CD4-positive, alpha-beta memory T cell (primary cell): ENCODE results near the gene ACTRT2. TPM values are rescaled to one million over a fixed set of nuclear protein-coding genes. Genes with fewer than 3 reads are reported as not detected.

ENCODE experiments used
- CTCF ChIA-PET: fragments of 350-600 bp; sonication (Branson Sonifier 250); formaldehyde crosslinking; loops from one replicate; lab custom pipeline; 2021; ENCODE audit warnings: inconsistent platforms; ENCODE audit not compliant: partially characterized antibody; lab: Charles Lee
- POLR2A ChIA-PET: fragments of 350-600 bp; sonication (Branson Sonifier 250); formaldehyde crosslinking; loops from one replicate; lab custom pipeline; 2021; ENCODE audit not compliant: partially characterized antibody; lab: Charles Lee
- DNase-seq, 5 donors: peaks; one replicate each; pipeline versions ENCODE4 v3.0.0 to v3.0.0-alpha.2; 2020 to 2022; ENCODE audit warnings: mixed read lengths in 1 of 5
- H3K27ac ChIP-seq: one replicate; pipeline ENCODE4 v1.7.0; 2013; ENCODE audit warnings: low read depth, low read length
- H3K27me3 ChIP-seq: 2 replicates; pipeline ENCODE4 v1.7.0; 2013; ENCODE audit warnings: mild to moderate bottlenecking, low read length, moderate library complexity; ENCODE audit not compliant: insufficient read depth
- H3K36me3 ChIP-seq: 2 replicates; pipeline ENCODE4 v1.7.0; 2013; ENCODE audit warnings: mild to moderate bottlenecking, low read length, moderate library complexity; ENCODE audit not compliant: insufficient read depth
- H3K4me1 ChIP-seq: 2 replicates; pipeline ENCODE4 v1.7.0; 2013; ENCODE audit warnings: mild to moderate bottlenecking, low read length, moderate library complexity; ENCODE audit not compliant: insufficient read depth
- H3K4me3 ChIP-seq, 2 donors: one replicate each; pipeline ENCODE4 v1.7.0; 2013; ENCODE audit warnings: low read length in 2 of 2, mild to moderate bottlenecking in 1 of 2
- H3K9me3 ChIP-seq, 2 donors: one replicate each; pipeline ENCODE4 v1.7.0; 2013; ENCODE audit warnings: low read length in 2 of 2, control low read depth in 1 of 2; ENCODE audit not compliant: control insufficient read depth in 1 of 2
- H3K27ac Mint-ChIP-seq, 7 donors: one replicate each; pipeline ENCODE4 v1.8.0; 2020 to 2021; ENCODE audit warnings: mixed read lengths in 7 of 7, mild to moderate bottlenecking in 6 of 7, inconsistent platforms in 3 of 7, moderate library complexity in 3 of 7
- H3K27me3 Mint-ChIP-seq, 2 donors: one replicate each; pipeline ENCODE4 v1.8.0; 2020 to 2021; ENCODE audit warnings: mixed read lengths in 2 of 2
- H3K36me3 Mint-ChIP-seq, 2 donors: one replicate each; pipeline ENCODE4 v1.8.0; 2020 to 2021; ENCODE audit warnings: mixed read lengths in 2 of 2, inconsistent platforms in 1 of 2, mild to moderate bottlenecking in 1 of 2
- H3K4me1 Mint-ChIP-seq, 4 donors: one replicate each; pipeline ENCODE4 v1.8.0; 2020 to 2021; ENCODE audit warnings: mixed read lengths in 4 of 4, mild to moderate bottlenecking in 1 of 4
- H3K4me3 Mint-ChIP-seq, 8 donors: one replicate each; pipeline ENCODE4 v1.8.0; 2020 to 2021; ENCODE audit warnings: mixed read lengths in 8 of 8, mild to moderate bottlenecking in 7 of 8, moderate library complexity in 6 of 8, inconsistent platforms in 3 of 8
- H3K9me3 Mint-ChIP-seq, 8 donors: one replicate each; pipeline ENCODE4 v1.8.0; 2020 to 2021; ENCODE audit warnings: mixed read lengths in 8 of 8, mild to moderate bottlenecking in 5 of 8, inconsistent platforms in 3 of 8, moderate library complexity in 1 of 8
- intact Hi-C: fragments of 100-400 bp; cut with micrococcal nuclease; formaldehyde crosslinking; loops from one replicate; pipeline ENCODE4 v1.15.1; 2023
- polyA plus RNA-seq, 2 donors: library from polyadenylated mRNA; unstranded; fragments of 300-500 nt; fragmentation: Illumina TruSeq; gene quantifications; one replicate each; pipeline ENCODE4 v1.2.3, GENCODE V29; 2021
- total RNA-seq, 2 experiments: library from RNA; stranded (reverse); gene quantifications; one replicate each; pipeline ENCODE4 v1.2.3, GENCODE V29; 2021

The ACTRT2 gene
- total and polyA plus RNA-seq, 4 experiments from 2014 or later: not detected

DNA sequence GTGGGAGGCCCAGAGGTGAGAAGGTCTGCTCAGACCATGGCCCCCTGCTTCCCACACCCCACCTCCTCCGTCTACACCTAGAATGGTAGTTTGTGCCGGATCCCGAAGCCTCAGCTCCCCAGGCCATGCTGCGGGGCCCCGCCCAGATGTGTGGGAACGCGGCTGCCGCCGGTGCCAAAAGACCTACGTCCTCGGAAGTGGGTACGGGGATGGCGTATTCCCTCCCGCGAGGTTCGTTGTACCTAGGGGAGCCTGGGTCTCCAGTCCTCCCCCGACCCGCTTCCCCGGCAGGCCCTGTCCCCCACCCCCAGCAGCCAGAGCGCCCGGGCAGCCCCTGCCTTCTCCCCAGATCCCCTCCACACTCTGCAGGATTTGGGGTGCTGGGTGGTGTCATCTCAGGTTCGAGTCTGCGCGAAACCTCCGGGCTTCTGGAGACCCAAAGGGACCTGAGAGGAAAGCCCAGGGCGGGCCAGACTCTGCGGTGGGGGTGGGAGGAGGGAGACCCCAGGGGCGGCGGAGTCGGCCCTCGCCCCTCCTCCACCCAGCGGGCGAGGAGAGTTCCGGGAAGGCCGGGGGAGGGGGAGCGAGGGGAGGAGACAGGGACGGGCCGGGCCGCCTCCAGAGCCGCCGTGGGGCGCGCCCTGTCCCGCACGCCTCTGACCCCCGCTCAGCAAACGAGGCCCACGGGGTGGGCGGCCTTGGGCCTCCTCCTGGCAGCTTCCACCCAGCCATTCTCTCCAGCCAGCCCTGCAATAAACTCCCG, 41.5 kb downstream of the ACTRT2 start:
- intact Hi-C loops: no loop called here
- no peak for DNase-seq
- no peaks in the 10 kb centered on the region for H3K4me1 Mint-ChIP-seq
- H3K9me3 Mint-ChIP-seq: no peaks in the 10 kb centered on the region
- Histone ChIP-seq H3K27ac (no peak overlapping the region), H3K36me3 (no peaks in the 10 kb centered on the region), H3K9me3 (no peaks in the 10 kb centered on the region), H3K4me3 (no peak overlapping the region), H3K27me3 (no peaks in the 10 kb centered on the region), H3K4me1 (no peaks in the 10 kb centered on the region)
- ChIA-PET CTCF (no interaction called here), POLR2A (no interaction called here)
- H3K27ac Mint-ChIP-seq: no peak overlapping the region
- no peaks in the 10 kb centered on the region for H3K36me3 Mint-ChIP-seq
- peaks cover 2 to 6% of the 10 kb centered on the region in 2 donors for H3K27me3 Mint-ChIP-seq
- H3K4me3 Mint-ChIP-seq: no peak overlapping the region

DNA sequence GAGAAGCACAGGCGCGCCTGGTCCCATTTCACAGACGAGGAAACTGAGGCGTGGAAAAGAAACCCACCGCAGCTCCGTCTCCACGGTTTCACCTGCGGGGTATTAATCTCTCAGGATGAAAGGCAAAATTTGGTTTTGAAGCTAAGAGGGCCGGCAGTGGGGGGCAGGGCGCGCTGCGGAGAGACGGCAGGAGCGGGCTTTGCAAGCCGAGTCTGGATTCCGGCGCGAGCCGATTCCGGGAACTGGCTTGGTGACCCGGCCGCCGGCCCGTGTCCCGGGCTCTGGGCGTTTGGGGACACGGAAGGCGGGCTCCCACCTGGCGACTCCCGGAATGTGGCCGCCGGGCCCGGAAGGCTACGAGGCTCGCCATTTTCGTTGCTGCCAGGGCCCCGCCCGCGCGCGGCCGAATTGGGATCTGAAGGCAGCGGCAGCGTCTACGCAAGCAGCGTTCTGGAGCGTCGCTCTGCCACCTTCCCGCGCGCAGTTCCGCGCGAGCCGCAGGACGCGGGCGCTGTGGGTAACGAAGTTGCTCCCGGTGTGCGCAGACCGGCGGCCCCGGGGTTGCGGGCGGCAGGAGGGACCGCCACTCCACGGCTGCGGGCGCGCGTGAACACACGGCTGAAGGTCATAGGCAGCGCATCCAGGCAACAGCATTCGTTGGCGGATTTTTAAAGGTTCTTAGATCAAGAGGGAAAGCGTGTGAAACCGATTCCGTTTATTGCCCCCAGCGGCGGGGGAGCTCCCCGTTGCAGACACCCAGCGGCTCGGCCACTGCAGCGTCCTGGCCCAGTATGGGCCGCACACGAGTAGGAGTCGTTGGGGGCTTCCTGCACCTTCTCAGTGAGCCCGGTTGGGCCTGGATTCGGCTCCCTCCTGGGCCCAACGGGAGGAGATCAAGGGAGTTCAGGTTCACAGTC, 42.4 kb downstream of the ACTRT2 start:
- Histone ChIP-seq H3K27me3 (no peaks in the 10 kb centered on the region), H3K4me3 (no peak overlapping the region), H3K36me3 (no peaks in the 10 kb centered on the region), H3K27ac (no peak overlapping the region), H3K4me1 (no peaks in the 10 kb centered on the region), H3K9me3 (no peaks in the 10 kb centered on the region)
- Mint-ChIP-seq H3K4me1 (peaks cover 0 to 1% (median 0%) of the 10 kb centered on the region in 4 donors), H3K27me3 (peaks cover 4 to 6% of the 10 kb centered on the region in 2 donors), H3K36me3 (no peaks in the 10 kb centered on the region), H3K4me3 (no peak overlapping the region), H3K9me3 (no peaks in the 10 kb centered on the region), H3K27ac (no peak overlapping the region)
- intact Hi-C loops: no loop called here
- CTCF ChIA-PET: no interaction called here
- POLR2A ChIA-PET: no interaction called here
- no peak for DNase-seq

DNA sequence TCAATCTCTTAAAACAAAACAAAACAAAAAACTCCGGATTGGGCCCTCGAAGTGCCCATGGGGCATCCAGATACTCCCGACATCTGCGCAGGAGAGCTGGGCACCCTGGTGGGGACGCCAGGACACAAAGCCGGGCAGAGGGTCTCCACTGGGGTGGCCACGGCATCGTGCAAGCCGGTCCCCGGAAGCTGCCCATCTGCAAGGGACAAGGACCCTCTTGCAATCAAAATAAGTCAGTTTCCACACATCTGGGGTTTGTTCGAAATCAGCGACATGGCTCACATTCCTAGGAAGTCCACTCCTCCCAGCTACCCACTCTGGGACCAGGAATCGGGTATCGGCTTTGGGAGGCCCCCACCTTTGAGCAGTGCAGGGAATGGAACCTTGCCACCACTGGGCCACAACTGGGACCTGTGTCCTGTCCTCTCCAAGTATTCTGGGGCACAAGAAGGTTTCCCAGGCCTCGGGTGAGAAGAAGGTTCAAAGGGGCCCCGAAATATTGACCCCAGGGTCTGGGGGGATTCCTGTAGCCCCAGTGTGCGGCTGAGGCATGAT, 43.1 kb downstream of the ACTRT2 start:
- ChIA-PET CTCF (no interaction called here), POLR2A (no interaction called here)
- Histone ChIP-seq H3K9me3 (no peaks in the 10 kb centered on the region), H3K36me3 (no peaks in the 10 kb centered on the region), H3K27ac (no peak overlapping the region), H3K4me3 (no peak overlapping the region), H3K4me1 (no peaks in the 10 kb centered on the region), H3K27me3 (no peaks in the 10 kb centered on the region)
- intact Hi-C loops: no loop called here
- Mint-ChIP-seq H3K9me3 (no peaks in the 10 kb centered on the region), H3K4me3 (no peak overlapping the region), H3K36me3 (no peaks in the 10 kb centered on the region), H3K27ac (no peak overlapping the region), H3K27me3 (peaks cover 5 to 8% of the 10 kb centered on the region in 2 donors), H3K4me1 (peaks cover 0 to 4% (median 2%) of the 10 kb centered on the region in 4 donors)
- DNase-seq: no peak

DNA sequence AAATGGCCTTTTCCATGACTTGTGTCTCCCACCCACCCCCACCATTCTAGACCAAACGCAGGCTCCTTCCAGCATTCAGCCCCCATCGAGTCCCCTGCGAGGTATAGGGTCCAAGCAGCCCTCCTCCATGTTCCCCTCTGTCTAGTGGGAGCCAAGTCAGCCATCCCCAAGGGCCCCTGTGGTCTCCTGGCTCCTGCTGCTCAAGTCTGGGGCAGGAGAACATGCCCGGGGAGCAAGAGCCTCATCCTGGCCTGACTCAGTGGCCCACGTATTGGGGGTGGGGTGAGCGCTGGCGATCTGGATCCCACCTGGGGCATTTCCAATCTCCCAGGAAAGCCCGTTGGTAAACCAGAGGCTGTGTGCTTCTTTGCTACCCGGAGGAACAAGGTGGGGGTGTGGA, 43.6 kb downstream of the ACTRT2 start:
- H3K27me3 Mint-ChIP-seq: peaks cover 5 to 8% of the 10 kb centered on the region in 2 donors
- Histone ChIP-seq H3K36me3 (no peaks in the 10 kb centered on the region), H3K4me1 (no peaks in the 10 kb centered on the region), H3K27me3 (no peaks in the 10 kb centered on the region), H3K27ac (no peak overlapping the region), H3K9me3 (no peaks in the 10 kb centered on the region), H3K4me3 (no peak overlapping the region)
- H3K27ac Mint-ChIP-seq: no peak overlapping the region
- ChIA-PET CTCF (no interaction called here), POLR2A (no interaction called here)
- no peaks in the 10 kb centered on the region for H3K9me3 Mint-ChIP-seq
- no peaks in the 10 kb centered on the region for H3K36me3 Mint-ChIP-seq
- H3K4me1 Mint-ChIP-seq: peaks cover 0 to 4% (median 2%) of the 10 kb centered on the region in 4 donors
- H3K4me3 Mint-ChIP-seq: no peak overlapping the region
- intact Hi-C loops: no loop called here
- no peak for DNase-seq

- no peaks in the 10 kb centered on the region for H3K4me1 ChIP-seq
- Mint-ChIP-seq H3K9me3 (no peaks in the 10 kb centered on the region), H3K4me3 (no peak overlapping the region), H3K4me1 (peaks cover 0 to 4% (median 2%) of the 10 kb centered on the region in 4 donors), H3K27me3 (peaks cover 5 to 8% of the 10 kb centered on the region in 2 donors), H3K36me3 (no peaks in the 10 kb centered on the region), H3K27ac (no peak overlapping the region)
- H3K27ac ChIP-seq: no peak overlapping the region
- H3K36me3 ChIP-seq: no peaks in the 10 kb centered on the region
- no peak for DNase-seq
- intact Hi-C loops: no loop called here
- no peaks in the 10 kb centered on the region for H3K27me3 ChIP-seq
- H3K4me3 ChIP-seq: no peak overlapping the region
- CTCF ChIA-PET: no interaction called here
- H3K9me3 ChIP-seq: no peaks in the 10 kb centered on the region
- POLR2A ChIA-PET: no interaction called here
These were observed 44.1 kb downstream of the ACTRT2 start for GRCh38 chr1:3065396-3065795.

DNA sequence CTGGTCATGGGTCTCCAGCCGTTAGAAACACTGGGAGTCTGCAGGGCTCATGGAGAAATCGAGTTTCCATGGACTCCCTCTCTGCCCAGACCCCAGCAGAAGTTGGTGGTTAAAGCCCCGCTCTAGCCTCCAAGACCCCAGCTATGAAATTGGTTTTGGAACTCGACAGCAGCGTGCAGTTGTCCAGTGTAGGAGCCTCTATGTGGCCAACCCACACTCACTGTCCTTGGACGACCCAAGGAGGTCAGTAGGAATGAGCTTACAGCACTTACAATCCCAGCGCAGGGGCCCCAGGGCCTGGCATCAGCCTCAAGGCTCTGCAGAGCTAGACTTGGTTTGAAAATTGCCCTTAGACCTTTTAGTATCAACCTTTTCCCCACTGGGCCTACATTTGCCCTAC, 44.5 kb downstream of the ACTRT2 start:
- POLR2A ChIA-PET: no interaction called here
- intact Hi-C loops: no loop called here
- H3K9me3 Mint-ChIP-seq: no peaks in the 10 kb centered on the region

DNA sequence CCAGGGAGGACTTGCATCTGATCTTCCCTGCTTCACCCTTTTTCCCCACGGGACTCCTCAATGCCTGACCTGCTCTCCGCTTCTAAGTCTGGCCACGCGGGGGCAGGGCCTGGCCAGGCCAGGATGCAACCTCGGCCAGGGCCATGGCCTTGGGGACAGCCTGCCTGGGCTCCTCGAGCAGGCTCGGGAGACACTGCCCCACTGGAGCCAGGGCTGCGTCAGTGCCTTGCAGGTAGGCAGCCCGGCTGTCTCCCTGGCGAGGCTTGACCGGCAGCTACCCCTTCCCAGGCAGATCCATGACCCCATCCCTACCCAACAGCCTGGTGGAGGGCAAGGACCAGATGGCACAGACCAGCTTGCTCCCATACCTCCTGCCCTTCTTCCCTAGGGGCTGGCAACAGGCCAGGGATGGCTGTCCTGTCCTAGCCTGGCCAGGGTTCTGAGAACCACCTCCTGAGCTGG, 45.0 kb downstream of the ACTRT2 start:
- H3K27me3 ChIP-seq: no peaks in the 10 kb centered on the region
- H3K9me3 Mint-ChIP-seq: no peaks in the 10 kb centered on the region
- no peaks in the 10 kb centered on the region for H3K36me3 Mint-ChIP-seq
- no peak overlapping the region for H3K27ac ChIP-seq
- H3K9me3 ChIP-seq: no peaks in the 10 kb centered on the region
- no peaks in the 10 kb centered on the region for H3K4me1 ChIP-seq
- POLR2A ChIA-PET: no interaction called here
- no peak for DNase-seq
- no peaks in the 10 kb centered on the region for H3K36me3 ChIP-seq
- peaks cover 0 to 4% (median 2%) of the 10 kb centered on the region in 4 donors for H3K4me1 Mint-ChIP-seq
- H3K4me3 ChIP-seq: no peak overlapping the region
- no peak overlapping the region for H3K4me3 Mint-ChIP-seq
- H3K27ac Mint-ChIP-seq: no peak overlapping the region
- CTCF ChIA-PET: no interaction called here
- peaks cover 5 to 9% of the 10 kb centered on the region in 2 donors for H3K27me3 Mint-ChIP-seq
- intact Hi-C loops: no loop called here

More for the DNA sequence above, 44.5 kb downstream of the ACTRT2 start:
- H3K27me3 ChIP-seq: no peaks in the 10 kb centered on the region
- peaks cover 0 to 4% (median 2%) of the 10 kb centered on the region in 4 donors for H3K4me1 Mint-ChIP-seq
- no peak overlapping the region for H3K4me3 Mint-ChIP-seq
- H3K4me1 ChIP-seq: no peaks in the 10 kb centered on the region
- no peak for DNase-seq
- no peak overlapping the region for H3K27ac ChIP-seq
- no peaks in the 10 kb centered on the region for H3K36me3 ChIP-seq
- H3K9me3 ChIP-seq: no peaks in the 10 kb centered on the region
- CTCF ChIA-PET: no interaction called here
- peaks cover 5 to 8% of the 10 kb centered on the region in 2 donors for H3K27me3 Mint-ChIP-seq
- H3K36me3 Mint-ChIP-seq: no peaks in the 10 kb centered on the region
- no peak overlapping the region for H3K27ac Mint-ChIP-seq
- no peak overlapping the region for H3K4me3 ChIP-seq
